ENCODE results near the gene MXD3. TPM values are rescaled to one million over a fixed set of nuclear protein-coding genes. Genes with fewer than 3 reads are reported as not detected.

The MXD3 gene
- total RNA-seq, 1 donor from 2014 or later = 1.9 TPM

DNA sequence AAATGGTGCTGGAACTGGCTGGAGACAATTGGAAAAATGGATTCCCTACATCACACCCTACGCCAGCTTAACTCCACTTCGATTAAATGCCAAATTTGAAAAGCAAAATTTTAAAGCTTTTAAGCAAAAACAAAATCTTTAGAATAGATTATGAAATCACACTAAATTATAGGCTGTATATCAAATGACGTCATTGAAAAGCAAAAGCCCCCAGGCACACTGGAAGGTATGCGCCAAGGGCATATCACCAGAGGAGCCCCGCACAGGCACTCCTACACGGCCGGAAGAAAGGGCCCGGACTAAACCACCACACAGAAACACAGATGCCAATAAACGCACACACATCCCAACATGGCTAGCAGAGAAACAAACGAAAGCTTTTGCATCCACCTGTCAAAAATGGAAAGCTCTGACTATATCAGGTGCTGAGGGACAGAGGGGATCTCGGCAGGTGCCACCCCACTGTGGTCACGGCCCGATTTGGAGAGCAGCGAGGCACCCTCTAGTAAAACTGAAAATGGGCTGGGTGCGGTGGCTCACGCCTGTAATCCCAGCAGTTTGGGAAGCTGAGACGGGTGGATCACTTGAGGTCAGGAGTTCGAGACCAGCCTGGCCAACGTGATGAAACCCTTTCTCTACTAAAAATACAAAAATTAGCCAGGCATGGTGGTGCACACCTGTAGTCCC, 17.0 kb upstream of the MXD3 start:
- intact Hi-C loops (cut with DNase I) = no loop called here
- DNase-seq (ENCODE audit: low spot score) = no peak

DNA sequence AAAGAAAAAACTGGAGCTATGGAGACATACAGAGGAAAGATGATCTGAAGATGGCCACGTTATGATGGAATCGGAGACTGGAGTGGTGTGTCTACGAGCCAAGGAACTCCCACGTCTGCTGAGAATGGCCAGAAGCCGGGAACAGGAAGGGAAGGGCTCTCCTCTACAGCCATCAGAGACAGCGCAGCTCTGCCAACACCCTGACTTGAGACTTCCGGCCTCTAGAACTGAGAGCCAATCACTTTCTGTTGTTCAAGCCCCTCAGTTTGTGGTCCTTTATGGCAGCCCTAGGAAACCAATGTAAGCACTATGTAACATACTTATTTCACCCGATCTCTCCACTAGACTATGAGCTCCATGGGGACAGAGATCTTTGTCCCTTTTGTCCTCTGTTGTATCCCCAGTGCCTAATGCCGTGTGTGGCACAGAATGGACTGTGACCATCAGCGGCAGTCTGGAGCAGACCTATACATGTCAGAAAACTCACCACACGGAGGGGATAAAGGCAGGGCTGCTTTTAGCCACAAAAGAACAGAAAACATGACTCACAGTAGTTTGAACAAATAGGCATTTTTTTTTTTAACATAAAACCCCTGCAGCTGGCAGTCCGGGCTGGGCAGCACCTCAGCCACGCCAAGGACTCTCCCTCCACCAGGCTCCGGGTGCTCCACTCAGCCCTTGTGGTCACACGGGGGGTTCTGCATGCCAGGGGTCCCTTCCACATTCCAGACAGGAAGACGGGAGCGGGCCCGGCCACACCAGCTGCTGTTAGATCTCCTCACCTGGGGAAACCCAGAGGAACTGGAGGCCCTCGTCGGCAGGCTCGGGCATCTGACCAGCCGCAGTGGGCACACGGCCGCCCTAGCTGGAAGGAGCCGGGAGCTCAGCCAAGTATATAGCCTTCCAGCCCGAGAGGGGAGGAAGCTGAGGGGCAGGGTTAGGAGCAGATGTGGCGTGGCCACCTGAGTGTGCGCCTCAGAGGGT, 16.1 kb upstream of the MXD3 start:
- intact Hi-C loops (cut with DNase I) = no loop called here
- DNase-seq (ENCODE audit: low spot score) = no peak

DNA sequence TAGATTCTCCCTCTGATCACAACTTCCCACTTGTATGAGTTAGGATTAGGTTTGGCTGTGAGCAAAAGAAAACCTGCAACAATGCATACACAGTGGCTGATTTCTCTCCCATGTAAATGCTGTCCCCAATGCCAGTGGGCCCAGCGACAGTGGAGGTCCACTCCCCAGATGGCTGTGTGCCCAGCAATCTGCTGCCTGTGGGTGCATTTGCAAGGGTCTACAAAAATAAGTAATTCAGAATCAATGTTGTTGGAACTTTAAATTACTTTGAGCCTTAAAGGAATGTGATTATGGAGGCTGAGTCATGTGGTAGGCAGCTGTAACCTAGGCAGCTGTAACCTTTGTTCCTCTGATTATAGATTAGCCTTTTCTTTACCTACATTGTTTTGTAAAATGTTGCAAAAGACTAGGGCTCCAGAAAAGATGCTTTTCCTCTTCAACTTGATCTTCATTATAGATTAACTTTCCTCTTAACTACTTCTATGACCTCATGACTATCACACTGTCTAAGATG, 14.2 kb upstream of the MXD3 start:
- intact Hi-C loops (cut with DNase I) = no loop called here
- DNase-seq (ENCODE audit: low spot score) = peak; percentile 49

DNA sequence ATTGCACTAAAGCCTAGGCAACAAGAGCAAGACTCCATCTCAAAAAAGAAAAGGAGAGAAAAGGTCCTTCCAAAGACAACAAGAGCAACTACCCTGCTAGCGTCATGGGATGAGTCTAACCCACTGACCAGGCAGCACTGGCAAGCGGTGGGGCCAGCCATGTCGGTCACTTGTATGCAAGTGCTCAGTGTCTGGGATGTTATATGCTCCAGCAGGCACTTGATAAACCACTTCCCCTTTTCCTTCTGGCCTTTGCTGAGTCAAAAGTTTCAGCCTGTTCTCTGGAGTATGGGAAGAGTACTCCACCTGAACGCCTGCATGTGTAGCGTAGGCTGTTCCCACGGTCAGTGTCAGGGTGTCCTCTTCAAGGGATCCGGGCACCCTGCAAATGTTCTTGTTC, 9.2 kb upstream of the MXD3 start:
- no peak for DNase-seq (ENCODE audit: low spot score)
- intact Hi-C loops (cut with DNase I) = no loop called here

DNA sequence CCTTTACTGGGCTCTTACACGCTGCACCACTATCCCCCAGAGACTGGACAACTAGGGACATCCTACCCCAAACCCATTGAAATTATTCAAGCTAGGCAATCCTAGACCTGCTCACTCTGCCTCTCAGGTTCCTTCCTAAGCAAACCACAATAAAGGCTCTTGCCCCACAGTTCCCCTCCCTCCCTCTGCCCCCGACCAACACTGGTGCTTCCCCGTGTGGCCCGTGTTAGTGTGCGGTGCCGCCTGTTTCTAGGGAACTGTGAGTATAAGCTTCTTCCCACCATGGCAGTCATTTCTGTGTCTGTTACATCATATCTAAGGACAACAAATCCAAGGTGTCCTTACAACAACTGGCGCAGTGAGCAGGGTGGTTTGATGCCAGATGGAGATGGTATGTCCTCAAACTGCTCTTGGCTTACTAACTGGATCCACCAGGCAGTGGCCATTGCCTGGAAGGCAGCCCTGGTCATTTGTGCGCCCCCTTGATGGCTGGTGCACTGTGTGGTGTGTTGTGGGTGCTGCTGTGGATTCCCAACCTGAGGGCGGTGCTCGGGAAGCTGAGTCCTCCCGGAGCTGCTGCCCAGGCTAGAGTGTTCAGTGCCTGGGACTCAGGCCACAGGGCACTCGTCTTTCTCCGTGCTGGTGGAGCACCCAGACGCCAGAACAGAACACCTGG, 8.4 kb upstream of the MXD3 start:
- DNase-seq (ENCODE audit: low spot score) = peak; percentile 86
- intact Hi-C loops (cut with DNase I) = loop anchor here (5.0 to 10.0 kb wide), 3 partner anchors 47 to 135 kb away; no protein-coding TSS in a partner anchor

DNA sequence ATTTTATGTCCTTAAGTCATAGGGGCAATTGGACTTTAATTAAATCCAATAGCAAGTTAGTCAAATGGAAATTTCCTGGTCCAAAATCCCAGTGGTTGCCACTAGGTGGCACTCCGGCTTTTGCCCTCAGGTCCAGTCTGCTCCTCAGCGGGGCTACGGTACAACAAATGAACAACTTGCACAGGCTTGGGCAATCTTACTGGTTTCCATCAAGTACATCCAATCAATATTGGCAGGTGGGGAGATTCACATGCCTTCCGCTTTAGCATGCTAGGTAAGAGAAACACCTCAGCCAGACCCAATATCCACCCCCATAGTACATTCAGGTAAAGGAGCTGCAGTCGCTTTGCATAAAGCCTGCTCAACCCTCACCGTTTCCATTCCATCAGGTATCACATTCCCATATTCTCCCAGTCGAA, 6.3 kb upstream of the MXD3 start:
- no peak for DNase-seq (ENCODE audit: low spot score)
- intact Hi-C loops (cut with DNase I) = loop anchor here (5.0 to 10.0 kb wide), 3 partner anchors 49 to 137 kb away; no protein-coding TSS in a partner anchor

DNA sequence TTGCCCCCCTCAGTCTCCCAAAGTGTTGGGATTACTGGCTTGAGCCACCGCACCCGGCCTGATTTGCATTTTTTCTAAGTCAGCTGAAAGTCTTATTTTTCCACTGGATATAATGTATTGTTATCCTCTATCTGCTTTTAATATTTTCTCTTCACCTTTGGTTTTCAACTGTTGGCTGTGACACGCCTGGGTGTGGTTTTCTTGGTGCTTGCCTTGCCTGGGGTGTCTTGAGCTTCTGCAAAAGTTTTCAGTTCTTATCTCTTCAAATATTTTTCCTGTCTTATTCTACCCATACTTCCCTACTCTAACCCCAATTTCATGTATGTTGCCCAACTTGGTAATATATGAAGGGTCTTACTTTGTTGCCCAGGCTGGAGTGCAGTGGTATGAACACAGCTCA, 4.3 kb upstream of the MXD3 start:
- intact Hi-C loops (cut with DNase I) = loop anchor here (5.0 to 10.0 kb wide), 3 partner anchors 51 to 139 kb away; no protein-coding TSS in a partner anchor
- DNase-seq (ENCODE audit: low spot score) = no peak

DNA sequence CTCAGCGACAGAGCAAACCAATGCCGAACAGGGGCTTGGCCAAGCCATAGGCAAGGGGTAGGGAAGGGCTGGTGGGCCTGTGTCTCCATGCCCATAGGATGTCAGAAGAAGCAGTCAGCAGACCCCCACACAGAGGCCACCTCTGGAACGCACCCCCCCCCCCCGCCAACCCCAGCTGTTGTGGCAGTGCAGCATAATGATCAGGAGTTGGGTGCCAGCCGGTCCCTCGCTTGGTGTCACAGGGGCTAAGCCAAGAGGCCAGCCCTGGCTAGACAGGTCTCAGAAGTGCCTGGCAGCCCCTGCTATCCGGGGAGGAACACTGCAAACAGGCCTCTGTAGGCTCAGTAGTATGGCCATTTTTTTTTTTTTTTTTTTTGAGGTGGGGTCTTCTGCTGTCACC, 3.7 kb upstream of the MXD3 start:
- intact Hi-C loops (cut with DNase I) = loop anchor here (5.0 to 10.0 kb wide), 3 partner anchors 52 to 139 kb away; no protein-coding TSS in a partner anchor
- no peak for DNase-seq (ENCODE audit: low spot score)

DNA sequence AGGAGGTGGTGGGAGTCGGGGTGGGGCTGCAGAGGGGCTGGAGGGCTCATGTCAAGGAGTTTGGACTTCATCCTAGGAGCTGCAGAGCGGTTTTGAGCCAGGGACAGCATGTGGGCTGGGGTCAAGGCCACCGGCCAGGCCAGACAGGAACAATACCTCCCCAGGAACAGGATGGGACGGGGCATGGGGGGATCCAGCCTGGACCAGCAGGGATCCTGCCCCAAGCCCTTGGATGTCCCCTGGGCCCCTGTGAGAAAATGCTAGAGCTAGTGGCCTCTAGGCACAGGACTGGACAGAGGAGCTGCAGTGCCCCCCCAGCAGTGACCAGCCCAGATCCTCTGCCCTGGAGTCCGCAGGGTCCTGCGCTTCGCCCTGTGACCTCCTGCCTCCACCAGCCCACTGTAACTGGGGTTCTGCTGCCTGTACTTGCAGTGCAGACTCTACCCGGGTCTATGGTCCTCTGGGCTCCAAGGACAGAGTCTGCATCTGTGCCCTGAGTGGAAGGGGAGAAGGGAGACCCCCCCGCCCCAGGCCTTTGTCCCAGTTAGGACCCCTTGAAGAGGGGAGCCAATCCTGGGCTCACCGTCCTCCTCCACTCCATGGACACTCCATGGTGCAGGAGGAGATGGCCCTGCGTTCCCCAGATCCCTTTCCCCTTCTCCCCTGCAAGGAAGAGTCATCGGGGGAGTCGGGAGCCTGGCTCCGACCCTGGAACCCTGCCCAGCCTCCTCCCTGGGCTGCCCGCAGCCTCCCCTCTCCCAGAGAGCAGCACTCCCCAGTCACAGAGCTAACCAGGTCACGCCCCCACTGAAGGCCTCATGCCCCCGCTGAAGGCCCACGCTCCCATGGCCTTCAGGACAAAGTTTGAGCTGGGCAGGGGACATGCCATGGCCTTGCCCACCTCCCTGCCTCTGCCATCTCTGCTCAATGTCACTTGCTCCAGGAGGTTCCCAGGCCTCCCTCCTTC, 3.0 kb upstream of the MXD3 start:
- intact Hi-C loops (cut with DNase I) = loop anchor here (5.0 to 10.0 kb wide), 3 partner anchors 53 to 140 kb away; no protein-coding TSS in a partner anchor
- DNase-seq (ENCODE audit: low spot score) = no peak

DNA sequence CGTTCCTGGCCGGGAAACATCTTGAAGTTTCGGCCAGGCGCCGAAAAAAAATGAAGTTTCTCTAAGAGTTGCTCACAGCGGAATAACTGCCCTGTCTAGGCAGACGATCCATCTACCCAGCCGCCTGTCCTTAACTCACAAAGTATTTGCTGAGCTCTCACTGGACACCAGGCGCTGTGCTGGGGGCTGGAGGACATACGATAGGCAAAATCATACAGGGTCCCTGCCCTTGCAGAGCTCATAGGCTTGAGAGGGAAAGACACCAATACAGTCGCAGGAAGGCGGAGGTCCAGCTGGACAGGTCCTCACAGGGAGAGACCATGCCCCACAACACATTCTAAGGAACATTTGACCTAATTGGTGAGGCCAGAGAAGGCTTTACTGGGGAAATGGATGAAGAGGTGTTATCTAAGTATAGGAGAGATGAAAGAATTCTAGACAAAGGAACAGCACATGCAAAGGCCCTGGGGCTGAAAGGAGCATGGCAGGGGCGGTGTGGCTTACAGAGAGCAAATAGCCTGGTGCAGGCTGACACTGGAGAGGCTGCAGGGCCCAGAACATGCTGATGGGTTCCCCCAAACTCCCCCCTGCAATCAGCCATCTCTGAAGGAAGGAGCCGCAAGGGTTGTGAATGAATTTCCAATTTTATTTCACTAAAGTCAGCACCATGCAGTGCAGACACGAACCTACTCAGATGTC, 2.0 kb upstream of the MXD3 start:
- intact Hi-C loops (cut with DNase I) = loop anchor here (10.0 kb wide), 1 partner anchor 141 kb away; no protein-coding TSS in a partner anchor
- DNase-seq (ENCODE audit: low spot score) = no peak

DNA sequence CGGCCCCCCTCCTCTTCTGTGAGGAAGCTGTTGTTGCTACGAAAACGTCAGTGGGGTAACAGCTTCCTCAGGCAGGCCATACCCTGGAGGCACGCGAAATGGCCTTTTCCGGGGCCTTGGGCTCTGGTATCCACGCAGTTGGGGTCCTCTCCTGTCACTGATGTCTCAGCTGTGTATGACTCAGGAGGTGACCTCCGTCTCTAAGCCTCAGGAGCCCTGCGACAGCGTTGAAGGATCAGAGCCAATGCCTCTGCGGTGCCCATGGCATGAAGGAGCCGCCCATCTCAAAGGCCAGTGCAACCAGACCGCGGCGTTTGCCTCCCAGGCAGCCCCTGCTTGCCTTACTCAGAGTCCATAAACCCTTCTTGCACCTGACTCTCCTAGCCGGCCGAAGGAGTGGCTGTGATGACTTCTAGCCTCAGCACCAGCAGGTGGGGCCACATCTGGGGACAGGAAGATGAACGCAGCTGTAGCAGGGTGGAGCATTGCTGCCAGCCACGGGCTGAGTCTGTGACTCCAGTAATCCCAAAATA, 1.0 kb upstream of the MXD3 start:
- intact Hi-C loops (cut with DNase I) = loop anchor here (10.0 kb wide), 1 partner anchor 142 kb away; no protein-coding TSS in a partner anchor
- DNase-seq (ENCODE audit: low spot score) = no peak

DNA sequence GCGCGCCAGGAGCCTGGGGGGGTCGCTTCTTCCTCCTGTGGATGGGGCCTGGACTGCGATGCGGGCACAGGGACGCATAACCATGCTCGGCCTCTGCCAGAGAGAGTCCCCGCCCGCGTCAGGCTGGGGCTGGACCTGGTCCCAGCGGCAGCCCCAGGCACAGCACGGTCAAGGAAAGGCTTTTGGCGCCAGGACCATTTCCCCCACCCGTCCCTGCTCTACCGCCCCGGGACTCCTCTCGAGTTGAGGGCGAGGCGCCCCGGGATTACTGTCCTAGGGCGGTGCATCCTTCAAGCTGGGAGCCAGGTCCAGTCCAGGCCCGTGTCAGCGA, 341 bp downstream of the MXD3 start:
- DNase-seq (ENCODE audit: low spot score) = no peak
- intact Hi-C loops (cut with DNase I) = loop anchor here (10.0 kb wide), 1 partner anchor 143 kb away; no protein-coding TSS in a partner anchor

DNA sequence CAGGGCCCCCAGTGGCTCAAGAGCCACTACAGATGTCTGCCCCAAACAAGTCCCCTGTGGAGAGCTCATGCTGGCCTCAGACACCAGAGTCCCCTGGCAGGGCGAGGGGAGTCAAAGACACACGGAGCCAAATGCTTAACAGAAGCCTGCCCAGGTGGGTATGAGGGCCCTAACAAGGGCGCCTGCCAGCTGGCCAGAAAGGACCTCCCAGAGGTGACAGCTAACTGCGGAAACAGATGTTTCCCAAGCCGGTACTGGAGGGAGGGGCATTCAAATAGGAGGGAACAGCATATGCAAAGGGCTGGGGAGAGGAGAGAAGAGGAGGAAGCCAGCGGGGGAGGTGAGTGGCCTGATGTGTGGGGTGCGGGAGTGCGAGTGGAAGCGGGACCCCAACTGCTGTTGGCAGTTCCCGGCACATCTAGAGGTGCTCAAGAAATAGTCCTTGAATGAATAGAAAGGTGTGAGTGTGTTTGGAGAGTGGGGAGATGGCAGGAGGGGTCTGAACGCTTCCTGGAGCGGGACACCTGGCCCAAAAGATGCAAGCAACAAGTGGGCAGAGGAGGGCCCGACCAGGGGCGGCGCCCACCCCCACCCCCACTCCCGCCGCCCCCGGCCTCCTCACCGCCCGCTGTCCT, 824 bp downstream of the MXD3 start:
- DNase-seq (ENCODE audit: low spot score) = no peak
- intact Hi-C loops (cut with DNase I) = loop anchor here (10.0 kb wide), 1 partner anchor 144 kb away; no protein-coding TSS in a partner anchor

DNA sequence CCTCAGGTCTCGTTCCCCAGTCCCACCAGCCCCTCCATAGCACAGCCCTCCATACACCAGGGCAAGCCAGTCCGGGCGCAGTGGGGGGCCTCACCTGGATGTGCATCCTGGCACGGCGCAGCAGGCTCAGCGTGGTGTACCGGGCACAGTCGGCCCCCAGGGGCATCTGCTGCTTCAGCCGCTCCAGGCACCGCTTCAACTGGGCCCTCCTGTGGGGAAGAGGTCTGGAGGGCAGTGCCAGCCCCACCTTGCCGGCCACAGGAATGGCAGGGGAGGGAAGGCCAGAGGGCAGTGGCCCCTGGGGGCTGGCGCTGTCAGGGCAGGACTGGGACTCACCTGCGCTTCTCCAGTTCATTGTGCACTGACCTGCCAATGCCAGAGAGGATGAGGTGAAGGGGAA, 1.4 kb downstream of the MXD3 start:
- no peak for DNase-seq (ENCODE audit: low spot score)
- intact Hi-C loops (cut with DNase I) = loop anchor here (10.0 kb wide), 1 partner anchor 144 kb away; no protein-coding TSS in a partner anchor

DNA sequence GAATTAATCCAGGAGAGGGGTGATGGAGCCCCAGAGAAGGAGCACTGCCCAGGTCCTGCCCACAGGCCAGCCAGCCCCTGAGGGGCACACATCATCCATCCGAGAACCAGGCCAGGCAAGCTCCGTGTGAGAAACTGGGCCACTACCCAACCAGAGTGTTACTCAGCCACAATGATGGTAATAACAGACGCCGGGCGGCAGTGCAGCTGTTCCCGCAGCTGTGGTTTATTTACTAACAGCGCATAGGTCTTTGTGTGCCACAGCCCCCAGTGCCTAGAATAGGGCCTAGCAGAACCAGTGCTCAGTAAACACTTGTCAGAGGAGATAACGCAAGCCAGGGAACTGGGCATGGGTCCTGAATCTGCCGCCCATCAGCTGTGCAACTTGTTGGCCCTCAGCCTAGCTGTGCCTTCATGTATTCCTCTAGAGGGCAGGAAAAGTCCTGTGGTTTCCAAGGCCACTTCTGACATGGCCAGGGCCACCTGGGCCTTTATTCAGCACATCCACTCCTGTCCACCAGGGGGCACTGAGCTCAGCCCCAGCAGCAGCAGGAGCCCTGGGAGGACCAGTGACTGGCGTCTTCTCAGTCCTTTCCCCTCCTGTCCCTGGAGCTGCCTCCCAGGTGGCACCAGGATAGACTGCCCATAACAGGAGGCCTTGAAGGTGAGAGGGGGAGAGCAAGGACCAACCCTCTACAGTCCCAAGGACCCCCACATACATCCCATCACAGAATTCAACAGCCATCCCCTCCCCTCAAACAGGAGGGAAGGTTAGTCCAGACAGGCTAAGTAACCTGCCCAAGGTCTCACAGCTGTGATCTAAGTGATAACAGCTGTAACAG, 2.1 kb downstream of the MXD3 start:
- intact Hi-C loops (cut with DNase I) = loop anchor here (10.0 kb wide), 1 partner anchor 145 kb away; no protein-coding TSS in a partner anchor

DNA sequence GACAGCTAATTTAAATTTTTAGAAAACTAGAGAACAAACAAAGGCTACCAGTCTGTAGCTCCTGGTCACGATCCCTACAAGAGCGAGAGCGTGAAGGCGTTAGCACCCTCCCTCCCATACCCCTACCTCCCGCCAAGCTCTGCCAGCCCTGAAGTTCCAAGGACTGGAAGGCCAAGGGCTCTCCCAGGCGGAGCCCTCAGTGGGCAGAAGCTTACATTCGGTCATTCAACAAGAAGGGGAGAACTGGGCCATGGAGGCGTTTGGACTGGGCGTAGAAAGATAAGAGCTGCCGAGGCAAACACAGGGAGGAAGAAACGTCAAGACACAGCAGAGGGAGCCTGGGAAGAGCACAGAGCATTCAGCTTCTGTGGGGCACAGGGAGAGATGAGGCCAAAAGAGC, 3.0 kb downstream of the MXD3 start:
- no peak for DNase-seq (ENCODE audit: low spot score)
- intact Hi-C loops (cut with DNase I) = no loop called here

More for the DNA sequence above, 2.1 kb downstream of the MXD3 start:
- peak; percentile 92 for DNase-seq (ENCODE audit: low spot score)
